ENCODE results near the gene DIS3L2. TPM values are rescaled to one million over a fixed set of nuclear protein-coding genes. Genes with fewer than 3 reads are reported as not detected.
"Not testable (repeated sequence)": the region's sequence is repeated elsewhere in the genome, so short reads cannot be mapped to it uniquely, and the experiment has no call there.

Gene DIS3L2
- total RNA-seq, 4 donors from 2014 or later: 22.2 to 31.6 (median 27.8) TPM

GRCh38 chr2:232377319-232377718, 415.8 kb downstream of the DIS3L2 start:
- ATAC-seq (ENCODE audit: low FRiP score) (no peak), DNase-seq (ENCODE audit: low spot score) (no peak)
- TF ChIP-seq CTCF (IDR thresholded peaks at IDR 0.05): no peak

- DNase-seq (ENCODE audit: low spot score) (no peak), ATAC-seq (ENCODE audit: low FRiP score) (no peak)
- no peak for TF ChIP-seq CTCF (IDR thresholded peaks at IDR 0.05)
Observed at GRCh38 chr2:232377841-232378734, 416.6 kb downstream of the DIS3L2 start.

GRCh38 chr2:232378735-232379151, 417.2 kb downstream of the DIS3L2 start, which contains the start of gene ALPP:
ALPP (plus strand) TSS chr2:232378751; CDS start chr2:232378803, 52 bp downstream.
- DNase-seq (ENCODE audit: low spot score); ATAC-seq (ENCODE audit: low FRiP score): not testable (repeated sequence)

GRCh38 chr2:232379610-232380590, 418.4 kb downstream of the DIS3L2 start:
- not testable (repeated sequence) for ATAC-seq (ENCODE audit: low FRiP score); DNase-seq (ENCODE audit: low spot score)

- not testable (repeated sequence) for DNase-seq (ENCODE audit: low spot score); ATAC-seq (ENCODE audit: low FRiP score)
Observed at GRCh38 chr2:232381204-232382031, 419.9 kb downstream of the DIS3L2 start.

GRCh38 chr2:232382331-232383225, 421.1 kb downstream of the DIS3L2 start:
- ATAC-seq (ENCODE audit: low FRiP score) (no peak), DNase-seq (ENCODE audit: low spot score) (no peak)
- no peak for TF ChIP-seq CTCF (IDR thresholded peaks at IDR 0.05)

GRCh38 chr2:232384466-232384865, 423.0 kb downstream of the DIS3L2 start:
- DNase-seq (ENCODE audit: low spot score) (no peak), ATAC-seq (ENCODE audit: low FRiP score) (no peak)
- no peak for TF ChIP-seq CTCF (IDR thresholded peaks at IDR 0.05)

GRCh38 chr2:232385058-232385457, 423.5 kb downstream of the DIS3L2 start:
- ATAC-seq (ENCODE audit: low FRiP score); DNase-seq (ENCODE audit: low spot score): not testable (repeated sequence)

Measured in omental fat pad (tissue), 4 donors.